ENCODE measurements around the gene IPO13.
A peak's percentile ranks its signal among the peaks of the same experiment; 100 is the strongest.

The IPO13 gene

DNA sequence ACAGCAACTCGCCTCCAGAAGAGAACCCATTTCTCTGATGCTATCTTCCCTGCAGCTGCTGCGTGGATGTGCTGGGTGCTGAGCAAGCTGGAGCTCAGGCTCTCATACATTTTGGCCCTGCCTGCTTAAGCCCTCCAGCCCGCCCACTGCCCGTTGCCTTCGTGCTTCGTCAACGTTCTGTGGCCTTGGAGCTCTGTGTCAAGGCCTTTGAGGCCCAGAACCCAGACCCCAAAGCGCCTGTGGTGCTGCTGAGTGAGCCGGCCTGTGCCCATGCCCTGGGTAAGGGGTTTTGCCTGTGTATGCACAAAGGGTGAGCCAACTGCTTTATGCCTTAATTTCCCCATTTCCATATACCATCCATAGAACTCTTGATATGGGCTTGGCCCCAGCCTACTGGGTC is 24.2 kb downstream of the IPO13 start:
- no peak for DNase-seq

- no peak for DNase-seq
Observed at GRCh38 chr1:43971336-43971980, 24.7 kb downstream of the IPO13 start.

- DNase-seq, result peak in 1 of 58 donors; percentile 49
Observed at GRCh38 chr1:43973981-43974442, 27.3 kb downstream of the IPO13 start.

DNA sequence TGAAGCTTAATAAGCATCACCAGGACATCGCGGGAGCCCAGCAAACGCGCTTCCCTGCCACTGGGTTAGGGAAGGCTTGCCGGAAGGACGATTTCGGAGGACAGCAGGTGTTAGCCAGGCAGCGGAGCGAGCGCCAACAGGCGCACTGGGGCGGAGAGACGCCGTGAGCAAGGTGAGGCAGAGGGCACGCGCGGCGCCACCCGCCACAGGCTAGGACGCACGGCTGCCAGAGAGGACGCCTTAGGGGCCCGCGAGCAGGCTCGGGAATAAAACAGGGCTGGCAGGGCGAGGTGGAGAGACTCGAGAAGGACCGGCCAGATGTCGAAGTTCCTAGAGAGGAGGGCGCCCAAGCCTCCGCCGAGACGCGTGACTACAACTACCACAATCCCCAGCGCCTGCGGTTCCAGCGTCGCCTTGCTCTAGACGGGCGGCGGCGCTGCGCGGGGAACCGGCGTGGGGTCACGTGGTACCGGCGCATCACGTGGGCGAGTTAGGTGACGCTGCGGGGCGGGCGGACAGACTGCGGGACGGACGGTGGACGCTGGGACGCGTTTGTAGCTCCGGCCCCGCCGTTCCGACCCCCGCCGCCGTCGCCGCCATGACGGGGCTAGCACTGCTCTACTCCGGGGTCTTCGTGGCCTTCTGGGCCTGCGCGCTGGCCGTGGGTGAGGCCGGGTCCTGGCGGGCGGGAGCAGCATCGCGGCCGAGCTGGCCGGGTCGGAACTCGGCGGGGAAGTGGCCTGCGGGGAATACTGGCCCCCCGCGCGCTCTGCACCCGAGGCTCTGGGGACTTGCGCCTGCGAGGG is 27.9 kb downstream of the IPO13 start, which contains the start of gene ATP6V0B:
ATP6V0B (plus strand) TSS at position 518 of the 806 bp plus-strand sequence; CDS start at position 599, 81 bp downstream.
- peak; percentile 60 to 99 (median 95) for DNase-seq

- DNase-seq, result peak in 26 of 58 donors; percentile 17 to 62 (median 40)
Observed at GRCh38 chr1:43975249-43975961, 28.7 kb downstream of the IPO13 start.

GRCh38 chr1:43976045-43976444 is 29.3 kb downstream of the IPO13 start:
- DNase-seq, result no peak

DNA sequence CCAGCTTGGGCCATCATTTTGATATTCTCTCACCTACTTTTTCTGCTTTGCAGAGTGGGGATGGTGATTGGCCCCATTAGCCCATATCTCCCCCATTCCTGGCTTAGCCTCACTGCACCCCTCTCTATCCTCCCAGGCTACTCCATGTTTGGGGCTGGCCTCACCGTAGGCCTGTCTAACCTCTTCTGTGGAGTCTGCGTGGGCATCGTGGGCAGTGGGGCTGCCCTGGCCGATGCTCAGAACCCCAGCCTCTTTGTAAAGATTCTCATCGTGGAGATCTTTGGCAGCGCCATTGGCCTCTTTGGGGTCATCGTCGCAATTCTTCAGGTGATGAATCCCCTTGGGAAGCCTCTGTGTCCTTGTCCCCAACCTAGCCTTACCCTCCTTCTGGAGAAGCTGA is 30.1 kb downstream of the IPO13 start:
- DNase-seq, result no peak

- DNase-seq, result no peak
Observed at GRCh38 chr1:43977376-43978263, 30.9 kb downstream of the IPO13 start.

GRCh38 chr1:43978264-43978550 is 31.5 kb downstream of the IPO13 start:
- DNase-seq, result no peak

GRCh38 chr1:43978551-43979260 is 32.0 kb downstream of the IPO13 start, which contains the start of gene B4GALT2:
TSS of gene B4GALT2 (plus strand) at chr1:43979210. CDS start at chr1:43981161, 1,951 bp downstream.
- DNase-seq, result peak in 39 of 58 donors; percentile 10 to 66 (median 31)

DNA sequence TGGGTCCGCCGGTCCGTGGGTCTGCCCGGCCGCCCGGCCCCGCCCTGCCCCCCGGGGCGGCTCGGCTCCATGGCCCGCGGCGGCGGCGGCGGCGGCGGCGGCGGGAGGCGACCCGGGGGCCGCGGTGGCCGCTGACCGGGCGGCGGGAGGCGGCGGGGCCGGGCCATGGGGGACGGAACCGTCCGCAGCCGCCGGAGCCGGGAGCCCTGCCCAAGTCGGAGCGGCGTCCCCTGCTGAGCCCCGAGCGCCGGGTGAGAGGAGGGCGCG is 32.4 kb downstream of the IPO13 start:
- no peak for DNase-seq

DNA sequence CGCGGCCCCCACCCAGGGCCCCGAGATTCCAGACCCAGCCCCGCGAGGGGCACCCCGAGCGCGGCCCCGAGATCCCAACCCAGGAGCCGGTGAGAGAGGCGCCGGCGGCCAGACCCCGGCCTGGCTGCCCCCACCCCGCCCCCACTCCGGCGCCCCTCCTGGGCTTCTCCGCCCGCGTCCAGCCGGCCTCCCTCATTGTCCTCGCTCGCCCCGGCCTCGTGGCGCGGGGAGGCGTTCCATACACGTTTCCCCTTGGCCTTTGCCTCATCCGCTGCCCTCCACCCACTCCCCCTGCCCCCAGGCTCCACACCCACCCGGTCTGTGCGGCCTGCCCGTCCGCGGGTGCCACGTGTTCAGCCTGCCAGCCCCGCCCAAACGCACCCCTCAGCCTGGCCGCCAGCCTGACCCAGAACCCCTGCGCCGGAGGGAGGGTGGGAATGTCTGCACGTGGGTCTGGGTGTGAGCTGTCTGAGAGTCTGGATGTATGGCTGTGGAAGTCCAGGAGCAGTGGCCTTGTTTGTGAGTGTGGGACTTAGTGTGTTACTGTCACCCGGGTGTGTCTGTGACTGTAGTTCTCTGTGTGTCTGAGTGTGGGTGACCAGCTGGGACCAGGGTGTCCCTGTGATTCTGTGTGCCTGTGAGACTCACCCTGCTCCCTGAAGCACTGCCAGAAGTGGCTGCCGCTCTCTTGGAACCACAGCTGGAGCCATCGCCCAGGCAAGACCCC is 32.9 kb downstream of the IPO13 start:
- DNase-seq, result peak in 29 of 58 donors; percentile 7 to 56 (median 33)

DNA sequence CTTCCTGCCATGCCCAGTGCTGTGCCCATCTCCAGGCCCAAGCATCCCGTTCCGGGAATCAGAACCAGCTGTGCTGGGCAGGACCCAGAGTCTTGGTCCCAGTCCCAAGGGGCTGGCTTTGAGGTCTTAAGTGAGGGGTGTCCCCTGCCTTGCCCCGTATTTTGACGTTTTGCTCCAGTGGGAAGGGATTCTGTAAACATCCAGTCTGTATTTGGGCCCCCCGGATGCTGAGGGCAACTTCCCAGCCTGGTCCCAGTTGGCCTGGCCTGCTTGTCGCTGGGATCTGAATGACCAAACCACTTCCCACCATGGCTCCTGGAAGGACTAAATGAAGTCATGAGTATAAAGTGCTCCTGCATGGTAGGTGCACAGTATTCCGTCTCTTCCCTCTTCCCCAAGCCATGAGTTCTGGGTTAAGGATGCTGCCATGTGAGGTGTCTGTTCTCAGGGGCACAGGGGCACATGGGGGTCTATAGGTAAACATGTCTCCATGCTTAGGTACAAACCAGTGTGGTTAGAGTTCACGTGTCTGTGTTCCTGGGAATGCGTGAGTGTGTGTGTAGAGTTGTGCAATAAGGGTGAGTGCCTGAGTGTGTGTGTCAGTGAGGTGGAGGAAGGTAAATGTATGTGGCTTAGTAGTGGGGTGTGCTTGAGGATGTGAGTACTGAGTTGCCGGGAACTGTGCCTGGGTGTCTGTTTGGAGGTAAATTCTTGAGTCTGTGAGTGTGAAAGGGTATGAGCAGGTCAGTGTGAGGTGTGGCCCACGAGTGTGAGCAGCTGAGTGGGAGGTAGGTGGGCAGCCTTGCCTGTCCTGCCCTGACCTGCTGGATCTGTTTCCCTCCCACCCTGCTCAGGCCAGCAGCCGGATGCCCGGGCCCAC is 33.7 kb downstream of the IPO13 start:
- no peak for DNase-seq

GRCh38 chr1:43981135-43981491 is 34.4 kb downstream of the IPO13 start:
- DNase-seq, result no peak

GRCh38 chr1:43981636-43982035 is 34.9 kb downstream of the IPO13 start:
- no peak for DNase-seq

GRCh38 chr1:43982241-43982640 is 35.5 kb downstream of the IPO13 start:
- no peak for DNase-seq

DNA sequence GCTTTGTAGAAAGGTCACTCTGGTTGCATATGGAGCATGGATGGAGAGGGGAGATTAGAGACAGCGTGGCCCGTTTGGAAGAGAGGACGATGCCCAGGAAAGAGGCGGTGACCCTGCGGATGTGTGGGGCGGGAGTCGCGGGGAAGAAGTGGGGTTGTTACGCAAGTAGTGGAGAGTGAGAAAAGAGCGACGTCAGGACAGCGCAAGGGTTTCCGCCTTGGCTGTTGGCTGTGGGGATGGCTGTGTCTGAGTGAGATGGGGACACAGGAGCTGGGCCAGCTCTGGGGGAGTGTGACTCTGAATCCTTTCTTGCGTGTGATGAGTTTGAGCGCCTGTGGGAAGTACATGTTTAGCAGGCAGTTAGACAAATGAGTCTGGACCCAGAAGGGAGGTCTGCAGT is 36.1 kb downstream of the IPO13 start:
- peak in 21 of 58 donors; percentile 12 to 76 (median 37) for DNase-seq

DNA sequence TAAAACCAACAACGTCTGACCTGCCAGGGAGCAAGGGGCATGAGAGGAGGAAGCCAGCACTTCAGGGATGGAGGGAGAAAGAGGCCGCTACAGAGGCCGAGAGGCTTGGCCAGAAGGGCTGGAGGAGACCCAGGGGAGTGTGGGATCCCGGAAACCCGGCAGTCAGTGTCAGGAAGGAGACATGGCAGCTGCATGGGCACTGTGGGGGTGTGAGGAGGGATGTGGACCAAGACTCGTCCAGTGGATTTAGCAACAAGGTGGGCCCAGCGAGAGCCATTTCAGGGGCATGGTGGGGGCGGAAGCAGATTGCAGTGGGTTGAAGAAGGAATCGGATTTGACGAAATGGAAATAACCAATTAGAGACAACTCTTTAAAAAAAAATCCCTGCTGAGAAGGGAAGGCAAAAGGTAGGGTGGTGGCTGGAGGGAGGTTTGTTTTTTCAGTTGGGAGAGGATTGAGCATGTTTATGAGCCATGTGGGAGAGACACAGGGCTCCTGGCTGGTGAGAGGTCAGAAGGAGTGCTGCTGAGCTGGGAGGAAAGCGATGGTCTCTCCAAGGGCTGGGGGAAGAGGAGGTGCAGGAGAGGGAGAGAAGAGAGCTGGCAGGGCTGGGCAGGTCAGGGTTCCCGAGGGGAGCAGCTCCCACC is 36.6 kb downstream of the IPO13 start:
- DNase-seq, result peak in 11 of 58 donors; percentile 12 to 73 (median 38)

Data from anterior cingulate cortex (tissue), 58 donors.